Posterior cingulate gyrus (tissue), 11 donors: ENCODE measurements around the gene C12orf56.
"Not testable (repeated sequence)": the region's sequence is repeated elsewhere in the genome, so short reads cannot be mapped to it uniquely, and the experiment has no call there.

Experiments
- DNase-seq, 10 donors: peaks; one replicate each; pipeline versions ENCODE4 v3.0.0 to v3.0.0-alpha.2; 2020 to 2021; ENCODE audit warnings: mixed read lengths in 3 of 10
- intact Hi-C: fragments of 100-400 bp; cut with DNase I; formaldehyde crosslinking; loops from one replicate; pipeline ENCODE4 v1.15.1; 2023

C12orf56 gene

DNA sequence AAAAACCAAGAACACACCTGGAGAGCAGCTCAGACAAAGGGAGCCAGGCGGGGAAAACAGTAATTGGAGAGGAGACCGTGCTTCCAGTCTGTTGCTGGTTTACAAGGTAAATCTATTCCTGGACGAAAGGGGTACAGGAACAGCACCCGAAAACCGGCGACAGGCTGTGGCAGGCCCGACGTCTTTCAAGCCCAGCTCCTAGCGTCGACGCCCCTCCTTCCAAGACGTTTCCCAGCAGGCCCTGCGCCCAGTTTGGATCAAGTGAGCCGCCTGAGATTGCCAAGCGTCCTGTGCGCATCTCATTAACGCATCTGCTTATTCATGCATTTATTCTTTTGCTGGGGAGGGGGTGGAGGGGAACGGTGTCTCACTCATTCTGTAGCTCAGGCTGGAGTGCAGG lies 1.4 kb downstream of the C12orf56 start:
- intact Hi-C loops, result no loop called here

DNA sequence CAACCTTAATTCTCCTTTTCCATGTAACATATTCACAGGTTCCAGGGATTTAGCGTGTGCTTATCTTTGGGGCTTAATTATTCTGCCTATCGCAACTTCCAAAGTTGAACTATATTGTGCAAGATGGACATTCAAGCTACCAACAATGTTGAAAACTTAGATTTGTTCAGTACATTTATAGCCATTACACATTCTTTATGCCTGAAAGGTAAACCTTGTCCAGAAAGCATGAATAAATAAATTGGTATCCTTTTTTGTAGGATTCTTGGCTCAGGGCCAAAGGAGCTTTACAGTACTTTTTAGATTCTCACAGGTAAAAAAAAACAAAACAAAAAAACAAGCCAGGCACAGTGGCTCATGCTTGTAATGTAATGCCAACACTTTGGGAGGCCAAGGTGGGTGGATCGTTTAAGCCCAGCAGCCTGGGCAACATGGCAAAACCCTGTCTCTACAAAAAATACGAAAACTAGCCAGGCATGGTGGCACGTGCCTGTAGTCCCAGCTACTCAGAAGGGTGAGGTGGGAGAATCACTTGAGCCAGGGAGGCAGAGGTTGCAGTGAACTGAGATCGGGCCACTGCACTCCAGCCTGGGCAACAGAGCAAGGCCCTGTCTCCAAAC lies 3.3 kb downstream of the C12orf56 start:
- DNase-seq, result no peak
- intact Hi-C loops, result no loop called here

More for the DNA sequence above, 1.4 kb downstream of the C12orf56 start:
- DNase-seq, result no peak

DNA sequence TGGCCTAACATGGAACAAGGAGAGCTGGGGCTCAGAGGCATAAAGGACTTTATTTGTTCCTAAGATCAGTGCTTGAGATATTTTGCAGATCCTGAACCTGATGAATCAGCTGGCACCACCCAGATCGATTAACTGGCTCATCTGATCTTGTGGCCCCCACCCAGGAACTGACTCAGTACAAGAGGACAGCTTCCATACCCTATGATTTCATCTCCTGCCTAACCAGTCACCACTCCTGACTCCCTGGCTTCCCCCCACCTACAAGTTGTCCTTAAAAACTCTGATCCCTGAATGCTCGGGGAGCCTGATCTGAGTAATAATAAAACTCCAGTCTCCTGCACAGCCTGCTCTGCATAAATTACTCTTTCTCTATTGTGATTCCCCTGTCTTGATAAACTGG lies 5.1 kb downstream of the C12orf56 start:
- intact Hi-C loops, result no loop called here
- no peak for DNase-seq

DNA sequence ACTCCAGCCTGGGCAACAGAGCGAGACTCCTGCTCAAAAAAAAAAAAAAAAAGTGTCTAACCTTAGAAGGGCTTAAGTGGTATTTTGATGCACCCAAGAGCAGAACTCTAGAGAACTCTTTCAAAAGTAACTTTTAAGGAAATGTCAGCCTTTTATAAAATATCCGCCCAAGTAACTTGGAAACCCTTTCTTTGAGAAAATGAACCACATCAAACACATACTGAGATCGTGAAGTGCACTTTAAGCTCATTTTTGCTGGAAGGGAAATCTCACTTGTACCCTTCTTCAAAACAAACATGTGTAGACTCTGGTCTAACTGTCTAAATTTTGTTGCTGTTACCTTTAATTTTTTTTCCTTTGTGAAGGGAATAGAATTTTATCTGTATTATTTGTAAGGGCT lies 5.5 kb downstream of the C12orf56 start:
- intact Hi-C loops, result no loop called here
- DNase-seq, result no peak

DNA sequence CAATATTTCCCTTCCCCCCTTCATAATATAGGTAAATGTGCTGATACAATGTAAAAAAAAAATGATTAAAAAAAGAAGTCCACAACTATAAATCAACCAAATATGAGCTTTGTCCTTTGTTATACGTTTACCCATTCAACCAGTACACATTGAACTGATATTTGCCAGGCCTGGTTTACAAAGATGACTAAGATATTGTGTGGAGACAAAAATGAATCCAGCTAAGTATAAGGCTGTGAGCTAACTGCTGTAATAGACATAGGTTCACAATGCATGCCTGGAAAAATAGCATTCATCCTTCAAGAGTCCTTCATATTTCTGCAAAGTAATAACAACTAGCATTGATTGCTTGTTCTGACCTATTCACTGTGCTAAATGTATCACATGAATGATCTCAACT lies 6.9 kb downstream of the C12orf56 start:
- intact Hi-C loops, result no loop called here
- DNase-seq, result no peak

DNA sequence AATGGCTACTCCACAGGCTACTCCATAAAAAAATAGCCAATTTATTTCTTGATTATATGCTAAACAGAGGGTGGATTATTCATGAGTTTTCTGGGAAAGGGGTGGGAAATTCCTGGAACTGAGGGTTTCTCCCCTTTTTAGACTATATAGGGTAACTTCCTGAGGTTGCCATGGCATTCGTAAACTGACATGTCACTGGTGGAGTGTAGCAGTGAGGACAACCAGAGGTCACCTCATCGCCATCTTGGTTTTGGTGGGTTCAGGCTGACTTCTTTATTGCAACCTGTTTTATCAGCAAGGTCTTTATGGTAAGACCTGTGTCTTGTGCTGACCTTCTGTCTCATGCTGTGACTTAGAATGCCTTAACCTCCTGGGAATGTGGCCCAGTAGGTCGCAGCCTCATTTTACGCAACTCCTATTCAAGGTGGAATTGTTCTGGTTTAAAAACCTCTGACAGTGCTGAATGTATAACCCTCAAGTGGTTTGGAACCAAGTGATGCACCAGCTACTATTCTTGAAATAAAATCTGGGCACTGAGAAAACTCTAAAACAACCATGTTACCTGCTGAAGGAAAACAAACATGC lies 27.7 kb downstream of the C12orf56 start:
- intact Hi-C loops, result no loop called here
- DNase-seq, result no peak

DNA sequence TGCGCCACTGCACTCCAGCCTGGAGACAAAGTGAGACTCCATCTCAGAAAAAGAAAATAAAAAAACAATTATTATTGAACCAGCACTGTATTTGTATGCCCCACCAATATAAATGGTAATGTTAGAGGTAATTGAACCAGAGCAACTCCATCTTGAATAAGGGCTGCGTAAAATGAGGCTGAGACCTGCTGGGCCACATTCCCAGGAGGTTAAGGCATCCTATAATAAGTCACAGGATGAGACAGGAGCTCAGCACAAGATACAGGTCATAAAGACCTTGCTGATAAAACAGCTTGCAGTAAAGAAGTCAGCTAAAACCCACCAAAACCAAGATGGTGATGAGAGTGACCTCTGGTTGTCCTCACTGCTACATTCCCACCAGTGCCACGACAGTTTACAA lies 29.4 kb downstream of the C12orf56 start:
- intact Hi-C loops, DNase-seq: not testable (repeated sequence)

DNA sequence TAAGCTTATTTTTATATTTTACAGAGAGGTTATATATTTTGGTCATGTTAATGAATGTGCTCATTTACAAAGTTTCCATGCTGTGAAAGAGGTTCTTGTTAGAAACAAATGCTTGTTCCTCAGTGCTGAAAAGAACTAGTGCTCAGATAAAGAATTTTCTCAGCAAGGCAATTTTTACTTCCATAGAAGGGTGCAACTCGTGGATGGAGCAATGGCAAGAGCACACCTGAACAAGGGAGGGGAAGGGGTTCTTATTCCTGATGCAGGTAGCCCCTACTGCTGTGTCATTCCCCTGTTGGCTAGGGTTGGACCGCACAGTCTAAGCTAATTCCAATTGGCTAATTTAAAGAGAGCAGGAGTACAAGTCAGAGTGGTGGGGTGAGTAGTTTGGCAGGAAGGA lies 34.3 kb downstream of the C12orf56 start:
- intact Hi-C loops, DNase-seq: not testable (repeated sequence)

DNA sequence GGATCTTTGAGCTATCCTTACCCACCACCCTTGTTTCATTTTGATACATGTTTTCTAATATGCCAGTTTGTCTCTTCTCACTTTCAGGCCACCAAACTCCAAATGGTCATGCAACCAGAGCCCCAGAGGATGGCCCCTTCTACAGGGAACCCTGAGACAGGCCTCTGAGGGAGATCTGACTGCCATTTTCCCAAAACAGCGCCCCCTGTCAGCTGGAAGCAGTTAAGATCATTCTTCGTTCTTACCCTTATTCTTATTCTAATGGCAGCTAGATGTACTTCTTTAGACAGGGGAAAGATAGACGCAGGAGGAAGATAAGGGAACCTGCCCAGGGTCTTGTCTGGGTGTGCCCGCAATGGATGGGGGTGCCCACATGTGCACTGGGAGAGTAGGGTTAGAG lies 38.4 kb downstream of the C12orf56 start:
- DNase-seq, result no peak
- intact Hi-C loops, result no loop called here

DNA sequence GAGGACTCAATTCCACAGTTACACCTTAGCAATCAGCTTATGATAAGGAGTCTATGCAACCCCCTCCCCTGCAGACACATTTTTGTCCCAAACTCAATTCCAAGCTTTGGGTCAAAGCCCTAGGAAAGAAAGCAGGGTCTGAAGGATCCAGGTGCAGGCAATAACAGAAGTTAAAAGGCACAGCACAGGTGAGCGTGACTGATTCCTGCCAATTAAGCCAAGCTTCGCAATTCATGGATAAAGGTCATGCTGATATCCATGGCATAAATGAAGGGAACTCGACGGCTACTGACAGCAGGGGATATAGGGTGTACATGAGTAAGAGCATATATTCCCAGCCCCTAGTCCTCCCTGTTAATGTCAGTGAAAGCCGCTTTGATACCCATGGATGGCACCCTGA lies 39.3 kb downstream of the C12orf56 start:
- DNase-seq, result no peak
- intact Hi-C loops, result no loop called here

DNA sequence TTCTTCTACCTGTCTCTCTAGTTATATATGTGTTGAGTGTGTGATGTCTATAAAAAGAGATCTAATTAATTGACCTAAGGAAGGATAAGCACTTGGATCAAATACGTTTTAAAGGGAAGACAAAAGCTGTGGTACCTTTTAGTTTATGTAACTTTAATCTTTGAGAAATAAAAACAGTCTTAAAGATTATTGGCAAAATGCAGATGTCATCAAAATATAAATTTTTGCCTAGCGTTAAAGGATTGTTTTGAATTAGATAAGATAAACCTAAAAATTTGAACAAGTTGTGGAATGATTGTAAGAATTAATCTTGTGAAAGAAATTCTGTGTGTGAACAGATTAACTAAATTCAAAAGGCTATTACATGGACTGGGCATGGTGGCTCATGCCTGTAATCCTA lies 42.9 kb downstream of the C12orf56 start:
- intact Hi-C loops, result no loop called here
- DNase-seq, result no peak

DNA sequence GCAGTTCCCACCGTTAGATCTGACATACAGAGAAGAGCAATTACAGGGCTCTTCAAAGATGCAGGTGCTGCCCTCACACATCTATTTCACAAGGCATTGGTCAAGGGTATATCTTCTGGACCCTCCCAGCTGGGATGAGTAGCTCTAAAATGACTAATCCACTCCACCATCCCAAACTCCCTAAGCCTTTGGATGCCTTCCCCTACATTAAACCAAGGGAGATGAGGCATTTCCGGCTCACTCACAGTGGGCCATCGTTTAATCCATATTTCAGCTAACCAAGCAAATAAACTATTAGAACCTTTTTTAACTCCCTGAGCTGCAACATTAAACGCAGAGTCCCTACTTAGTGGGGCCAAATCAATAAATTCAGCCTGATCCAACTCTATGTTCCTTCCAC lies 45.9 kb downstream of the C12orf56 start:
- DNase-seq, intact Hi-C loops: not testable (repeated sequence)

DNA sequence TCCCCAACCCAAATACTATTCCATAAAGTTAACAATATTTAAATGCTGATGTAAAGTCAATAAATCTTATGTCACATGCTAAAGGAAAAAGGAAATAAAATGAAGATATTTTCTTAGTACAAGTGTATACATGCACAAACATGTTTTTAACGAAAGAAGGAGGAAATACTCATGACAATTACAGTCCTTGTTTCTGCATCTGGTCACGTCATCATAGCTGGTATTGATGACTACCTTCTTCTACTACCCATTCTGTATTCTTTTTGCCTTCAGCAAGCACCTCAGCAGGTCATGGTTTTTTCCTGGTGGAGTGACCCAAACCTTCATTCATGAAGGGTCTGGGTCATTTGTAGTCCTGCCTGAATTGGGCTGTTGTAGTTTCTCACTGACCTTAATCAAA lies 50.0 kb downstream of the C12orf56 start:
- intact Hi-C loops, DNase-seq: not testable (repeated sequence)

DNA sequence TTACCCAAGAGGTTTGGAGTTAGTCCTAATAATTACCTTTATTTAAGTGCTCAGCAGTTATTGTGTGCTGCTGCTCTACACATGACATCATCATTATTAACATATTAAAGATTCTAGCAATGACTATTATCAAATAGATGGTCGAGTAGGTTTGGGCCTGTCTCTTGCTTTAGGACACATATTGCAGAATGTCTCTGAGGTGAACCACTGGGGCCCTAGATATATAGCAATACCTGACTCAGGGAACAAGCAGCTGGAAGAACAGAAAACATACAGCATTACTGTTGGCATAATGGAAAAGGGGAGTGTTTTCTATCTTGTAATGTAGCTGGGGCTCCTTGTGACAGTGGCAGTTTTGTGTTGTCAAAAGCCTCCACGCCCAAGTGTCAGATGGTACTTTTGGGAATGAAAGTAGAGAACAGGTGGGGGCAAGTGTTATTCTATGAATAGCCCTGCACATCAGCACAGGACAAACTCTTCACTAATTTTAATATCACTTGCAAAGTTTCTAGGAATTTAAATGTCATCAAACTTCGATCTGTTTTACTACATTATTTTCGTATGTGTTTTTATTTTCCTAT lies 54.6 kb downstream of the C12orf56 start:
- DNase-seq, result no peak
- intact Hi-C loops, result no loop called here

DNA sequence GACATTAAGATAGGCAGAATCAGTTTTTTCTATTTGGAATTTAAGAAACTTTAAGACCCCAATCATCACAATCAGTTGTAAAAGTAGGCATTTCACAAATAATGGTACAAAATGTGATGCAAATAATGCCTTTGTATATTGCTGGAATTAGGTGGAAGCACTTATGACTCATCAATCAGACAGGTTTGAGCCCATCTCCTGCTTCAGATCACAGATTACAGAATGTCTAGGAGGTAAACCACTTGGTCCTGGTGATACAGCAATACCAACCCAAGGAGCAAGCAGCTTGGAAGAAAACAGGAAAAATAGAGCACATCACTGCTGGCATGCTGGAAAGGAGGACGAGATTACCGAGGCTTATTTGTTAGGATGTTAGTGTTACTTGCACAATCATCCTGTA lies 57.6 kb downstream of the C12orf56 start:
- no peak for DNase-seq
- intact Hi-C loops, result no loop called here

DNA sequence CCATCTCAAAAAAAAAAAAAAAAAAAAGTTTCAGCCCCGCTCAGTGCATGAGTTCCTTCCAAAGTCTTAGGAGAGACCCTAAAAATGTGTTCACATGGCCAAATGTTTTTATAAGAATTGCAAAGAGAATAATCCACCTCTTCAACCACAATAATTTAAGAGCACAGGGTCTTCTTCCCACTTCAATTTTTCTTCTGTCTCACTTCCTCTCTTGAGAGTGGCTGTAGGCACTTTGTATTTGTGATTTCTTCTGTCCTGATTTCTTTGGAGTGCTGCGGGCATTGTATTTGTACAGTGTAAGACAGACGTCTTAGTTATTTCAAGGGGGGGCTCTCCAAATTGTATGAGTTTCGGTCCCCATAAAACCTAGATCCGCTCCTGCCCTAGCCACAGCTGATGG lies 58.3 kb downstream of the C12orf56 start:
- intact Hi-C loops, result no loop called here
- DNase-seq, result no peak

DNA sequence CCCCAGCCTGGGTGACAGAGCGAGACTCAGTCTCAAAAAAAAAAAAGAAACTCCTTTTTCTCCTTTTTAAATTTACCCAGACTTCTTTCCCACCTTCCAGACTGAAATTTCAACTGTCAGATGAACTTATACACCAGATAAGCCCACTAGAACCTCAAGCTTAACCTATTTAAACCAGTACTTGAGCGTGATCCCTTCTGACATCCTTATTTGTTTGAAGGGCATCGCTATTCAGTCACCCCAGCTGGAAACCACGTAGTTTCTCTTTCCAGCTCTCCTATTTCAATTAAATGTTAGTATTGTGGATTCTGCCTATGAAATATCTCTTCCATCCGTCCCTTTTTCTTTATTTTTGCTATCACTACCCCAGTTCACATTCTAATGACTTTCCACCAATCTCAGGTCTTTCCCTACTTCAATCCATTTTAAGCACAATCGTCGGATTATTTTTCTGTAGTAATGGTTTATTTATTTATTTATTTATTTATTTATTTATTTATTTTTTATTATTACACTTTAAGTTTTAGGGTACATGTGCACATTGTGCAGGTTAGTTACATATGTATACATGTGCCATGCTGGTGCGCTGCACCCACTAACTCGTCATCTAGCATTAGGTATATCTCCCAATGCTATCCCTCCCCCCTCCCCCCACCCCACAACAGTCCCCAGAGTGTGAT lies 61.4 kb downstream of the C12orf56 start:
- intact Hi-C loops, DNase-seq: not testable (repeated sequence)

DNA sequence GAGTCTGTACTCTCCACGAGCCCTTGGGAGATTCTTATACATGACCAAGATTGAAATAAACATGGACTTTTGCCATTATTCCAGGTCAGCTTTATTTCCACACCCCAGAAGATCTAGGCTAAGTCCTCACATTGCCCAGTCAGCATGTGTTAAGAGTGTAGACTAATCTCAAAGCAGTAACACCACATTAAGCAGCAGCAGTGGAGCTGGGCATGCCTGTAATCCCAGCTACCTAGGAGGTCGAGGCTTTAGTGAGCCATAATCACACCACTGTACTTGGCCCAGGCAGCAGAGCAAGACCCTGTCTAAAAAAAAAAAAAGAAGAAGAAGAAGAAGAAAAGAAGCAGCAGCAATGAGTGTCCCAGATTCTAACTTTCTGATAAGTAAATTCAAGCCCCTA lies 65.5 kb downstream of the C12orf56 start:
- no peak for DNase-seq
- intact Hi-C loops, result no loop called here

DNA sequence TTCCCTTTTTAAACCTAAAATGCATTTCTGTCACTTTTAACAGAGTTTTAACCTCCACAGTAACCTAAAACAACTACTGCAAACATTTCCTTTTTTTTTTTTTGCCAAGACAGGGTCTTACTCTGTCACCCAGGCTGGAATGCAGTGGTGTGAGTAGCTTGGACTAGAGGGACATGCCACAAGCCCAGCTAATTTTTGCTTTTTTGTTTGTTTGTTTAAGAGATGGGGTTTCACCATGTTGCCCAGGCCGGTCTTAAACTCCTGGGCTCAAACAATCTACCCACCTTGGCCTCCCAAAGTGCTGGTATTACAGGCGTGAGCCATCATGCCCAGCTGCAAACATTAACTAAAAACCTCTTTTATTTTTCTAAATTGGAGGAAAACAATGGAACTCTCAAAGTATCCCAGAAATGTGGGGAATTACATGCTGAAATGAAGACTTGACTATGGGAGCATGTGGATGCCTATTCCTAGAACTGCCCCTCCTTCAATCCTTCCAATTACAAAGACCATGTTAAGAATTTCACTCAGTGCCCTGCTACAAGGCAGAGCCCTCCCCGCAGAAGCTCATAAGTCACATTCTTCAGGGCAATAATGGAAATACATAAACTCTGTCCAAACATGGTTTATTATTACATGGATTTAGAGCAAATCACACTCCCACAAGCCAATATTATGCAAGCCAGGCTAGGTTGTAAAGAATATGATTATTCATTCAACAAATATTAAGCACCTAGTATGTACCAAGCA lies 66.9 kb downstream of the C12orf56 start:
- intact Hi-C loops, result no loop called here
- no peak for DNase-seq

DNA sequence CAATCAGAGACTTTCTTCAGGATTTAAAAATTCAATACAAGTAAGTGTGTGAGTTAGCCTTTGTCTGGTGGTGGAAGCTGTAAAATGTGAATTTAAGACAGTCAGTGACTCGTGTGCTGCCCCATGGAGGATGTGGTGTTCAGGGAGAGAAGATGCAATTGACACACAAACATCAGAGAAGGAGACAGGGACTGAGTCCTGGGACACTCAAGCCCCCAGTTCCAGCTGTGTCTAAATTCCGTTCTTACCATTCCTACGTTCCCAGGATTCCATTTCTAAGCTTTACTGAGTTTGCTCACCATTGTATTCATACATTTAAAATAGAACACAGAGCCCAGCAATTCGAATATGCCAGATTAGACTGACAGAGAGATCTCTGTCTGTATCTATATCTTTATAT lies 67.6 kb downstream of the C12orf56 start:
- no peak for DNase-seq
- intact Hi-C loops, result no loop called here

DNA sequence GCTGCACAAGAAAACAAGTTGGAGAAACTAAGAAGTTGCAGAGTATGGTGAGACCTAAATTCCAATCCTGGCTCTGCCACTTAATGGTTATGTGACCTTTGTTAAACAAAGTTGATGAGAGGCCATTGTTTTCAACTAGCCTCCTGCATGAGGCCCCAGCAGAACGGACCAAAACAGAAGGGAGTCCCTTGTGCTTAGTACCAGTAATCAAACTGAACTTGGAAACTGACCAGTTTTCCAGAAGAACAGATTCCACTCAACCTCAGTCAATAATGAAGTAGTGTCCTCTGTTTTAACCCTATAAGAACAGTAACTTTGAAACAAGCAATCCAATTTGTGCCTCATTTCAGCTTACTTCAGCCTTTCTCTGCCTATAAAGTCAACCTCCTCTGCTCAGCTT lies 69.9 kb downstream of the C12orf56 start:
- no peak for DNase-seq
- intact Hi-C loops, result no loop called here
